GM18507 (cell line): ENCODE results near the gene SRSF4.
"Not testable (repeated sequence)": the region's sequence is repeated elsewhere in the genome, so short reads cannot be mapped to it uniquely, and the experiment has no call there.

Experiments
- DNase-seq: peaks from one replicate; pipeline ENCODE4 v3.0.0; 2011; ENCODE audit warnings: low read depth; ENCODE audit not compliant: insufficient read length; ENCODE audit errors: extremely low spot score
- FAIRE-seq: peaks from 2 replicates; lab custom pipeline; 2011; peaks lifted over from hg19 to GRCh38; lab: Jason Lieb, UNC

The SRSF4 gene

GRCh38 chr1:29169976-29170375, 11.7 kb downstream of the SRSF4 start:
- FAIRE-seq (no peak), DNase-seq (no peak)

GRCh38 chr1:29167904-29168303, 13.8 kb downstream of the SRSF4 start:
- no peak for FAIRE-seq
- no peak for DNase-seq

- no peak for DNase-seq
- FAIRE-seq, result no peak
Measured at GRCh38 chr1:29166291-29166878, 15.3 kb downstream of the SRSF4 start.

- no peak for FAIRE-seq
Measured at GRCh38 chr1:29164588-29164987, 17.1 kb downstream of the SRSF4 start.

GRCh38 chr1:29162476-29163138, 19.1 kb downstream of the SRSF4 start:
- DNase-seq (no peak), FAIRE-seq (no peak)

More at GRCh38 chr1:29164588-29164987, 17.1 kb downstream of the SRSF4 start:
- no peak for DNase-seq

GRCh38 chr1:29162025-29162424, 19.7 kb downstream of the SRSF4 start:
- no peak for FAIRE-seq
- no peak for DNase-seq

- no peak for DNase-seq
- FAIRE-seq, result no peak
Measured at GRCh38 chr1:29159773-29160172, 21.9 kb downstream of the SRSF4 start.

- DNase-seq (no peak), FAIRE-seq (no peak)
Measured at GRCh38 chr1:29157269-29157601, 24.5 kb downstream of the SRSF4 start.

- DNase-seq (no peak), FAIRE-seq (no peak)
Measured at GRCh38 chr1:29156543-29157268, 25.0 kb downstream of the SRSF4 start.

GRCh38 chr1:29152046-29152805, 29.5 kb downstream of the SRSF4 start:
- DNase-seq (no peak), FAIRE-seq (no peak)

GRCh38 chr1:29150346-29150745, 31.4 kb downstream of the SRSF4 start:
- not testable (repeated sequence) for FAIRE-seq

GRCh38 chr1:29148656-29149491, 32.8 kb downstream of the SRSF4 start:
- no peak for DNase-seq
- FAIRE-seq, result no peak

More at GRCh38 chr1:29150346-29150745, 31.4 kb downstream of the SRSF4 start:
- not testable (repeated sequence) for DNase-seq

- no peak for FAIRE-seq
- DNase-seq, result no peak
Measured at GRCh38 chr1:29145739-29146437, 35.8 kb downstream of the SRSF4 start.

GRCh38 chr1:29144178-29144577, 37.5 kb downstream of the SRSF4 start:
- DNase-seq (no peak), FAIRE-seq (no peak)

GRCh38 chr1:29142714-29143113, 39.0 kb downstream of the SRSF4 start:
- FAIRE-seq (no peak), DNase-seq (no peak)

GRCh38 chr1:29136391-29136915, 45.2 kb downstream of the SRSF4 start:
- DNase-seq (no peak), FAIRE-seq (no peak)

- FAIRE-seq (no peak), DNase-seq (no peak)
Measured at GRCh38 chr1:29134695-29135028, 47.0 kb downstream of the SRSF4 start.

GRCh38 chr1:29133861-29134694, 47.6 kb downstream of the SRSF4 start:
- no peak for FAIRE-seq
- no peak for DNase-seq
